GM23338 (cell line): ENCODE measurements around the gene POPDC2. TPM values are rescaled to one million over a fixed set of nuclear protein-coding genes. Genes with fewer than 3 reads are reported as not detected.

Source experiments
- ATAC-seq: fragments of 200-7000 bp; cut with Tn5 transposase; 3 replicates; pipeline ENCODE4 v1.9.1; 2020
- DNase-seq: peaks from one replicate; pipeline ENCODE4 v3.0.0-alpha.2; 2015; ENCODE audit warnings: low spot score
- H2AFZ ChIP-seq: fragments of 200-600 bp; sonication (generic); 2 replicates; pipeline ENCODE4 v1.8.0; 2016; ENCODE audit warnings: antibody characterized with exemption, mild to moderate bottlenecking, moderate library complexity
- H3F3A ChIP-seq: fragments of 200-600 bp; sonication (generic); replicated peaks from 2 replicates; pipeline ENCODE4 v1.8.0; 2017; ENCODE audit warnings: antibody characterized with exemption, mixed run types, low read depth
- H3K27ac ChIP-seq: fragments of 200-600 bp; sonication (generic); 2 replicates; pipeline ENCODE4 v1.6.1; 2016; ENCODE audit warnings: low read depth
- H3K27me3 ChIP-seq: fragments of 200-600 bp; sonication (generic); 2 replicates; pipeline ENCODE4 v1.8.0; 2016; ENCODE audit warnings: mild to moderate bottlenecking, mixed run types, moderate library complexity; ENCODE audit not compliant: insufficient read depth
- H3K36me3 ChIP-seq: fragments of 200-600 bp; sonication (generic); 2 replicates; pipeline ENCODE4 v1.8.0; 2016; ENCODE audit warnings: mild to moderate bottlenecking; ENCODE audit not compliant: insufficient read depth
- H3K4me1 ChIP-seq: fragments of 200-600 bp; sonication (generic); 2 replicates; pipeline ENCODE4 v1.8.0; 2016; ENCODE audit warnings: mild to moderate bottlenecking, moderate library complexity; ENCODE audit not compliant: insufficient read depth
- H3K4me2 ChIP-seq: fragments of 200-600 bp; sonication (generic); 2 replicates; pipeline ENCODE4 v1.7.1; 2017; ENCODE audit warnings: mixed run types
- H3K4me3 ChIP-seq: fragments of 200-600 bp; sonication (generic); 2 replicates; pipeline ENCODE4 v1.6.1; 2016; ENCODE audit warnings: mixed run types
- H3K79me2 ChIP-seq: fragments of 200-600 bp; sonication (generic); replicated peaks from 2 replicates; pipeline ENCODE4 v1.8.0; 2017; ENCODE audit warnings: mild to moderate bottlenecking; ENCODE audit not compliant: insufficient read depth
- H3K9me2 ChIP-seq: fragments of 200-600 bp; sonication (generic); 2 replicates; pipeline ENCODE4 v1.8.0; 2017; ENCODE audit not compliant: insufficient read depth
- H4K20me1 ChIP-seq: fragments of 200-600 bp; sonication (generic); replicated peaks from 2 replicates; pipeline ENCODE4 v1.8.0; 2017; ENCODE audit warnings: mild to moderate bottlenecking; ENCODE audit not compliant: insufficient read depth
- H3K27ac Mint-ChIP-seq: 2 replicates; pipeline ENCODE4 v1.8.0; 2020; ENCODE audit warnings: inconsistent platforms, mild to moderate bottlenecking, moderate library complexity, mixed read lengths
- H3K27me3 Mint-ChIP-seq: 3 replicates; pipeline ENCODE4 v1.8.0; 2022; ENCODE audit warnings: low read depth, mild to moderate bottlenecking, moderate library complexity, mixed read lengths, inconsistent platforms; ENCODE audit not compliant: insufficient read depth, poor library complexity
- H3K36me3 Mint-ChIP-seq: 3 replicates; pipeline ENCODE4 v1.8.0; 2021; ENCODE audit warnings: low read depth, mild to moderate bottlenecking, inconsistent platforms, moderate library complexity, mixed read lengths
- H3K4me1 Mint-ChIP-seq: 3 replicates; pipeline ENCODE4 v1.8.0; 2020; ENCODE audit warnings: mild to moderate bottlenecking, inconsistent platforms, mixed read lengths
- H3K4me3 Mint-ChIP-seq: 3 replicates; pipeline ENCODE4 v1.8.0; 2021; ENCODE audit warnings: moderate library complexity, mild to moderate bottlenecking, inconsistent platforms, mixed read lengths
- H3K9me3 Mint-ChIP-seq: 3 replicates; pipeline ENCODE4 v1.8.0; 2020; ENCODE audit warnings: moderate library complexity, mild to moderate bottlenecking, inconsistent platforms, mixed read lengths
- CREB1 ChIP-seq: fragments of 250-450 bp; sonication (Bioruptor Pico); IDR thresholded peaks from 2 replicates; pipeline ENCODE4 v1.5.0; 2020; ENCODE audit warnings: low read depth, mild to moderate bottlenecking, moderate library complexity
- EZH2phosphoT487 ChIP-seq: fragments of 200-600 bp; sonication (generic); IDR thresholded peaks from one replicate; pipeline ENCODE4 v1.8.1; 2018; ENCODE audit warnings: antibody characterized with exemption; ENCODE audit not compliant: unreplicated experiment
- NANOG ChIP-seq: IDR thresholded peaks from 2 replicates; pipeline ENCODE4 v1.6.1; 2016; ENCODE audit warnings: antibody characterized with exemption, borderline replicate concordance
- POLR2AphosphoS5 ChIP-seq: IDR thresholded peaks from 2 replicates; pipeline ENCODE4 v1.6.1; 2016; ENCODE audit warnings: antibody characterized with exemption, low read depth
- STAT1 ChIP-seq: IDR thresholded peaks from one replicate; pipeline ENCODE4 v1.6.1; 2016; ENCODE audit warnings: antibody characterized with exemption; ENCODE audit not compliant: unreplicated experiment
- ZNF114 ChIP-seq: fragments of 250-450 bp; sonication (Bioruptor Pico); IDR thresholded peaks from 2 replicates; pipeline ENCODE4 v1.5.0; 2020; ENCODE audit warnings: mild to moderate bottlenecking, moderate library complexity
- ZNF331 ChIP-seq: fragments of 250-450 bp; sonication (Bioruptor Pico); IDR thresholded peaks from 2 replicates; pipeline ENCODE4 v1.5.0; 2020; ENCODE audit warnings: low read depth, mild to moderate bottlenecking, moderate library complexity
- polyA plus RNA-seq: library from polyadenylated mRNA; unstranded; fragments of >200 nt; fragmentation: Nextera tagmentation; extraction: Ambion mirVana; gene quantifications from 2 replicates; pipeline ENCODE4 v1.2.1, GENCODE V29; 2016
- total RNA-seq: library from RNA; depleted of rRNA; stranded (reverse); fragments of >200 nt; shearing (Covaris generic); gene quantifications from 2 replicates; pipeline ENCODE4 v1.2.3, GENCODE V29; 2014
- TF ChIP-seq, protein P1 (sequence below): fragments of 250-450 bp; sonication (Bioruptor Pico); IDR thresholded peaks from 2 replicates; pipeline ENCODE4 v1.5.0; 2020; ENCODE audit warnings: mild to moderate bottlenecking, moderate library complexity
- TF ChIP-seq, protein P2 (sequence below), 2 experiments: fragments of 200-600 bp in 1 of 2; sonication (generic) in 1 of 2; conservative IDR thresholded peaks; 2 replicates each; pipeline versions ENCODE4 v1.5.1 to v1.6.1; 2016 to 2017; ENCODE audit warnings: antibody characterized with exemption in 2 of 2, low read depth in 2 of 2, mild to moderate bottlenecking in 2 of 2, moderate library complexity in 1 of 2
- TF ChIP-seq, protein P3 (sequence below): IDR thresholded peaks from one replicate; pipeline ENCODE4 v1.6.1; 2018; ENCODE audit warnings: antibody characterized with exemption; ENCODE audit not compliant: unreplicated experiment

Gene POPDC2
- total and polyA plus RNA-seq, 2 experiments from 2014 or later = 0.36 TPM; not detected in 1

DNA sequence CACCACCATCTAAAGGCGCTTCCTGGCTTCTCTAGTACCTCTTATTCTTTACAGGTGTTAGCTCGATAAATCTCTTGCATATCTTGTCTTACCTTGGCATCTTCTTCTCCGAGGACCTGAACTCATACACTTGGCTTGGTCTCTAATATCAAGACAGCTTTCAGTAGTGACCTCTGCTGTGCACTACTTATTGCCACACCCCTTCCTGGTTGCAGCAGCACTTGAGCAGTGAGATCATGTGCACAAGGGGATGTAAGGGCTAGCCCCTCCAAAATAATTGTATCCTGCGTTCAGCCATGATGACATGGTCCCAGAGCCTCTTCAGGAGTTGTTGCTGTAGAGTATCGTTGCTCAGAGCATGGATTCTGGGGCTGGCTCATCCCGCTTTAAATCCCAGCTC, 64.0 kb downstream of the POPDC2 start:
- Mint-ChIP-seq H3K27ac (no peak overlapping the region), H3K36me3 (no peaks in the 10 kb centered on the region), H3K9me3 (no peaks in the 10 kb centered on the region), H3K27me3 (peaks cover 3% of the 10 kb centered on the region), H3K4me3 (no peak overlapping the region), H3K4me1 (peaks cover 5% of the 10 kb centered on the region; the same call in 1 of the 3 replicates)
- no peaks in the 10 kb centered on the region for H3K27me3 ChIP-seq
- H3K4me2 ChIP-seq = no peak overlapping the region
- DNase-seq (no peak), ATAC-seq (no peak)
- H3K36me3 ChIP-seq = no peaks in the 10 kb centered on the region
- H3K9me2 ChIP-seq = no peaks in the 10 kb centered on the region
- H3K4me1 ChIP-seq = no peaks in the 10 kb centered on the region
- H2AFZ ChIP-seq = no peak overlapping the region
- no peak overlapping the region for H3K27ac ChIP-seq
- H3F3A ChIP-seq = no peaks in the 10 kb centered on the region
- TF ChIP-seq STAT1 (no peak), CREB1 (no peak), ZNF331 (CRISPR knock-in tag) (no peak), NANOG (no peak)
- TF ChIP-seq, protein P1, sequence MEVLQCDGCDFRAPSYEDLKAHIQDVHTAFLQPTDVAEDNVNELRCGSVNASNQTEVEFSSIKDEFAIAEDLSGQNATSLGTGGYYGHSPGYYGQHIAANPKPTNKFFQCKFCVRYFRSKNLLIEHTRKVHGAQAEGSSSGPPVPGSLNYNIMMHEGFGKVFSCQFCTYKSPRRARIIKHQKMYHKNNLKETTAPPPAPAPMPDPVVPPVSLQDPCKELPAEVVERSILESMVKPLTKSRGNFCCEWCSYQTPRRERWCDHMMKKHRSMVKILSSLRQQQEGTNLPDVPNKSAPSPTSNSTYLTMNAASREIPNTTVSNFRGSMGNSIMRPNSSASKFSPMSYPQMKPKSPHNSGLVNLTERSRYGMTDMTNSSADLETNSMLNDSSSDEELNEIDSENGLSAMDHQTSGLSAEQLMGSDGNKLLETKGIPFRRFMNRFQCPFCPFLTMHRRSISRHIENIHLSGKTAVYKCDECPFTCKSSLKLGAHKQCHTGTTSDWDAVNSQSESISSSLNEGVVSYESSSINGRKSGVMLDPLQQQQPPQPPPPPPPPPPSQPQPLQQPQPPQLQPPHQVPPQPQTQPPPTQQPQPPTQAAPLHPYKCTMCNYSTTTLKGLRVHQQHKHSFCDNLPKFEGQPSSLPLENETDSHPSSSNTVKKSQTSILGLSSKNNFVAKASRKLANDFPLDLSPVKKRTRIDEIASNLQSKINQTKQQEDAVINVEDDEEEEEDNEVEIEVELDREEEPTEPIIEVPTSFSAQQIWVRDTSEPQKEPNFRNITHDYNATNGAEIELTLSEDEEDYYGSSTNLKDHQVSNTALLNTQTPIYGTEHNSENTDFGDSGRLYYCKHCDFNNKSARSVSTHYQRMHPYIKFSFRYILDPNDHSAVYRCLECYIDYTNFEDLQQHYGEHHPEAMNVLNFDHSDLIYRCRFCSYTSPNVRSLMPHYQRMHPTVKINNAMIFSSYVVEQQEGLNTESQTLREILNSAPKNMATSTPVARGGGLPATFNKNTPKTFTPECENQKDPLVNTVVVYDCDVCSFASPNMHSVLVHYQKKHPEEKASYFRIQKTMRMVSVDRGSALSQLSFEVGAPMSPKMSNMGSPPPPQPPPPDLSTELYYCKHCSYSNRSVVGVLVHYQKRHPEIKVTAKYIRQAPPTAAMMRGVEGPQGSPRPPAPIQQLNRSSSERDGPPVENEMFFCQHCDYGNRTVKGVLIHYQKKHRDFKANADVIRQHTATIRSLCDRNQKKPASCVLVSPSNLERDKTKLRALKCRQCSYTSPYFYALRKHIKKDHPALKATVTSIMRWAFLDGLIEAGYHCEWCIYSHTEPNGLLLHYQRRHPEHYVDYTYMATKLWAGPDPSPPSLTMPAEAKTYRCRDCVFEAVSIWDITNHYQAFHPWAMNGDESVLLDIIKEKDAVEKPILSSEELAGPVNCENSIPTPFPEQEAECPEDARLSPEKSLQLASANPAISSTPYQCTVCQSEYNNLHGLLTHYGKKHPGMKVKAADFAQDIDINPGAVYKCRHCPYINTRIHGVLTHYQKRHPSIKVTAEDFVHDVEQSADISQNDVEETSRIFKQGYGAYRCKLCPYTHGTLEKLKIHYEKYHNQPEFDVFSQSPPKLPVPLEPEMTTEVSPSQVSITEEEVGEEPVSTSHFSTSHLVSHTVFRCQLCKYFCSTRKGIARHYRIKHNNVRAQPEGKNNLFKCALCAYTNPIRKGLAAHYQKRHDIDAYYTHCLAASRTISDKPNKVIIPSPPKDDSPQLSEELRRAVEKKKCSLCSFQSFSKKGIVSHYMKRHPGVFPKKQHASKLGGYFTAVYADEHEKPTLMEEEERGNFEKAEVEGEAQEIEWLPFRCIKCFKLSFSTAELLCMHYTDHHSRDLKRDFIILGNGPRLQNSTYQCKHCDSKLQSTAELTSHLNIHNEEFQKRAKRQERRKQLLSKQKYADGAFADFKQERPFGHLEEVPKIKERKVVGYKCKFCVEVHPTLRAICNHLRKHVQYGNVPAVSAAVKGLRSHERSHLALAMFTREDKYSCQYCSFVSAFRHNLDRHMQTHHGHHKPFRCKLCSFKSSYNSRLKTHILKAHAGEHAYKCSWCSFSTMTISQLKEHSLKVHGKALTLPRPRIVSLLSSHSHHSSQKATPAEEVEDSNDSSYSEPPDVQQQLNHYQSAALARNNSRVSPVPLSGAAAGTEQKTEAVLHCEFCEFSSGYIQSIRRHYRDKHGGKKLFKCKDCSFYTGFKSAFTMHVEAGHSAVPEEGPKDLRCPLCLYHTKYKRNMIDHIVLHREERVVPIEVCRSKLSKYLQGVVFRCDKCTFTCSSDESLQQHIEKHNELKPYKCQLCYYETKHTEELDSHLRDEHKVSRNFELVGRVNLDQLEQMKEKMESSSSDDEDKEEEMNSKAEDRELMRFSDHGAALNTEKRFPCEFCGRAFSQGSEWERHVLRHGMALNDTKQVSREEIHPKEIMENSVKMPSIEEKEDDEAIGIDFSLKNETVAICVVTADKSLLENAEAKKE (CRISPR knock-in tag) = no peak
- no peak overlapping the region for H3K4me3 ChIP-seq
- H4K20me1 ChIP-seq = no peaks in the 10 kb centered on the region
- H3K79me2 ChIP-seq = no peaks in the 10 kb centered on the region

DNA sequence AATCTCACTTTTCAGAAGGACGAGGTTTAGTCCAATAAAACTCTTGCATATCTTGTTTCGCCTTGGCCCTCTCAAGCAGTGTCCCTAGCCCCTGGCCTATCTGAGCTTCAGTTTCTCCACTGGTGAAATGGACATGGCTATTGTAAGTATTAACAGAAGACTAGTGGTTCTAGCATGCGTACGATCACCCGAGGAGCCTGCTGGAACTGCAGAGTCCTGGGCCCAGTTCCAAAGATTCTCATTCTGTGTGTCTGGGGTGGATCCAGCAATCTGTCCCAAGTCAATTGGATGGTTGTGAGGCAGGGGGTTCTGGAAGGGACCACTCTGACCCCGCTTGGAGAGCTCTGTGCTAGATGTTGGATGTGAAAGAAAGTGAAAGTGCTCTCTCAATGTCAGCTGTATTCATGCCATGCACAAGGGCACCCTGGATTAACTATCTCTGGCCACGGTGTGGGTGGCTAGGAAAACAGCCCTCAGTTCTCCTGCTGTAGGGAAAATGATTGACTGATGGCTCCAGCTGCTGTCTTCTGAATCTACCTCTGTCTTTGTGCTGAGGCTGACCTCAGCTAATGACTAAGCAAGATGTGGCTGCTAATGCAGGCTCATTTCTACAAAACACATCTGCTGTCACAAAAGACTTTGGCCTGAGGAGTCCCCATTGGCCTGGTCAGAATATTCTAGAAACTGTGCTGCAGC, 64.6 kb downstream of the POPDC2 start:
- H3K79me2 ChIP-seq = no peaks in the 10 kb centered on the region
- no peaks in the 10 kb centered on the region for H3K36me3 ChIP-seq
- H4K20me1 ChIP-seq = no peaks in the 10 kb centered on the region
- ATAC-seq (no peak), DNase-seq (no peak)
- H2AFZ ChIP-seq = no peak overlapping the region
- no peaks in the 10 kb centered on the region for H3K36me3 Mint-ChIP-seq
- no peaks in the 10 kb centered on the region for H3F3A ChIP-seq
- no peaks in the 10 kb centered on the region for H3K9me3 Mint-ChIP-seq
- H3K4me3 Mint-ChIP-seq = no peak overlapping the region
- no peak overlapping the region for H3K4me2 ChIP-seq
- H3K4me3 ChIP-seq = no peak overlapping the region
- H3K4me1 Mint-ChIP-seq = peaks cover 2% of the 10 kb centered on the region; the same call in 1 of the 3 replicates
- H3K27ac Mint-ChIP-seq = no peak overlapping the region
- no peaks in the 10 kb centered on the region for H3K27me3 ChIP-seq
- no peaks in the 10 kb centered on the region for H3K9me2 ChIP-seq
- peaks cover 3% of the 10 kb centered on the region for H3K27me3 Mint-ChIP-seq
- no peaks in the 10 kb centered on the region for H3K4me1 ChIP-seq
- H3K27ac ChIP-seq = no peak overlapping the region
- TF ChIP-seq POLR2AphosphoS5 = no peak
- TF ChIP-seq, protein P2, sequence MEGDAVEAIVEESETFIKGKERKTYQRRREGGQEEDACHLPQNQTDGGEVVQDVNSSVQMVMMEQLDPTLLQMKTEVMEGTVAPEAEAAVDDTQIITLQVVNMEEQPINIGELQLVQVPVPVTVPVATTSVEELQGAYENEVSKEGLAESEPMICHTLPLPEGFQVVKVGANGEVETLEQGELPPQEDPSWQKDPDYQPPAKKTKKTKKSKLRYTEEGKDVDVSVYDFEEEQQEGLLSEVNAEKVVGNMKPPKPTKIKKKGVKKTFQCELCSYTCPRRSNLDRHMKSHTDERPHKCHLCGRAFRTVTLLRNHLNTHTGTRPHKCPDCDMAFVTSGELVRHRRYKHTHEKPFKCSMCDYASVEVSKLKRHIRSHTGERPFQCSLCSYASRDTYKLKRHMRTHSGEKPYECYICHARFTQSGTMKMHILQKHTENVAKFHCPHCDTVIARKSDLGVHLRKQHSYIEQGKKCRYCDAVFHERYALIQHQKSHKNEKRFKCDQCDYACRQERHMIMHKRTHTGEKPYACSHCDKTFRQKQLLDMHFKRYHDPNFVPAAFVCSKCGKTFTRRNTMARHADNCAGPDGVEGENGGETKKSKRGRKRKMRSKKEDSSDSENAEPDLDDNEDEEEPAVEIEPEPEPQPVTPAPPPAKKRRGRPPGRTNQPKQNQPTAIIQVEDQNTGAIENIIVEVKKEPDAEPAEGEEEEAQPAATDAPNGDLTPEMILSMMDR (conservative IDR thresholded peaks at IDR 0.05; ENCODE audit: low read depth in 2 of 2) = no peak
- TF ChIP-seq, protein P3, sequence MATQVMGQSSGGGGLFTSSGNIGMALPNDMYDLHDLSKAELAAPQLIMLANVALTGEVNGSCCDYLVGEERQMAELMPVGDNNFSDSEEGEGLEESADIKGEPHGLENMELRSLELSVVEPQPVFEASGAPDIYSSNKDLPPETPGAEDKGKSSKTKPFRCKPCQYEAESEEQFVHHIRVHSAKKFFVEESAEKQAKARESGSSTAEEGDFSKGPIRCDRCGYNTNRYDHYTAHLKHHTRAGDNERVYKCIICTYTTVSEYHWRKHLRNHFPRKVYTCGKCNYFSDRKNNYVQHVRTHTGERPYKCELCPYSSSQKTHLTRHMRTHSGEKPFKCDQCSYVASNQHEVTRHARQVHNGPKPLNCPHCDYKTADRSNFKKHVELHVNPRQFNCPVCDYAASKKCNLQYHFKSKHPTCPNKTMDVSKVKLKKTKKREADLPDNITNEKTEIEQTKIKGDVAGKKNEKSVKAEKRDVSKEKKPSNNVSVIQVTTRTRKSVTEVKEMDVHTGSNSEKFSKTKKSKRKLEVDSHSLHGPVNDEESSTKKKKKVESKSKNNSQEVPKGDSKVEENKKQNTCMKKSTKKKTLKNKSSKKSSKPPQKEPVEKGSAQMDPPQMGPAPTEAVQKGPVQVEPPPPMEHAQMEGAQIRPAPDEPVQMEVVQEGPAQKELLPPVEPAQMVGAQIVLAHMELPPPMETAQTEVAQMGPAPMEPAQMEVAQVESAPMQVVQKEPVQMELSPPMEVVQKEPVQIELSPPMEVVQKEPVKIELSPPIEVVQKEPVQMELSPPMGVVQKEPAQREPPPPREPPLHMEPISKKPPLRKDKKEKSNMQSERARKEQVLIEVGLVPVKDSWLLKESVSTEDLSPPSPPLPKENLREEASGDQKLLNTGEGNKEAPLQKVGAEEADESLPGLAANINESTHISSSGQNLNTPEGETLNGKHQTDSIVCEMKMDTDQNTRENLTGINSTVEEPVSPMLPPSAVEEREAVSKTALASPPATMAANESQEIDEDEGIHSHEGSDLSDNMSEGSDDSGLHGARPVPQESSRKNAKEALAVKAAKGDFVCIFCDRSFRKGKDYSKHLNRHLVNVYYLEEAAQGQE = no peak
- TF ChIP-seq ZNF114 = no peak
- no peak for TF ChIP-seq ZNF331 (CRISPR knock-in tag)
- TF ChIP-seq EZH2phosphoT487 = no peak
